Measurements from ENCODE around the gene APMAP. TPM values are rescaled to one million over a fixed set of nuclear protein-coding genes. Genes with fewer than 3 reads are reported as not detected.

APMAP gene
- polyA plus RNA-seq, 1 of the 3 experiments (the other 2 are of a cell fraction): 107 TPM

DNA sequence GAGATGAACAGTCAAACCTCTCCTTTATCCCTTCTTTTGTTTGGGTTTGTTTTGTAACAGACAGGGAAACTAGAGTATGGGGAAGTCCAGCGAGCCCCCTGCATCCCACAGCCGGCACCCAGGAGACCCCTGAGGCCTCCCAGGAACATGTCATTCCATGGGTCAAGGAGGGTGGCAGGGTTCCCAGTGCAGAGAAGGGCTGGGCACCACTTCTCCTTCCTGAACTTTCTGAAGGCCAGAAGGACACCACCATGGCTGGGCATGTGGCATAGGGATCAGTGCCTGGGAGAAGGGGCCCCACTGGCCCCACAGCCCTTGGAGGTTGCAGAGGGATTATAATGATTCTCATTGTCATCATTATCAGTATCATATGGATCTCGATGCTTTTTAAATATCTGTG is 57.4 kb downstream of the APMAP start (continued):
- TF ChIP-seq USF2 (IDR thresholded peaks at IDR 0.05; ENCODE audit: borderline replicate concordance, low read depth, low read length): no peak
- no peak for TF ChIP-seq SIN3A (IDR thresholded peaks at IDR 0.05; ENCODE audit: borderline replicate concordance, low read depth, low read length)
- no peak for TF ChIP-seq RAD21 (IDR thresholded peaks at IDR 0.05; ENCODE audit: low read length)
- no peak for TF ChIP-seq NFIC (IDR thresholded peaks at IDR 0.05; ENCODE audit: borderline replicate concordance)
- TF ChIP-seq MEF2A (IDR thresholded peaks at IDR 0.05; ENCODE audit: borderline replicate concordance, low read depth): no peak
- TF ChIP-seq, protein P1, sequence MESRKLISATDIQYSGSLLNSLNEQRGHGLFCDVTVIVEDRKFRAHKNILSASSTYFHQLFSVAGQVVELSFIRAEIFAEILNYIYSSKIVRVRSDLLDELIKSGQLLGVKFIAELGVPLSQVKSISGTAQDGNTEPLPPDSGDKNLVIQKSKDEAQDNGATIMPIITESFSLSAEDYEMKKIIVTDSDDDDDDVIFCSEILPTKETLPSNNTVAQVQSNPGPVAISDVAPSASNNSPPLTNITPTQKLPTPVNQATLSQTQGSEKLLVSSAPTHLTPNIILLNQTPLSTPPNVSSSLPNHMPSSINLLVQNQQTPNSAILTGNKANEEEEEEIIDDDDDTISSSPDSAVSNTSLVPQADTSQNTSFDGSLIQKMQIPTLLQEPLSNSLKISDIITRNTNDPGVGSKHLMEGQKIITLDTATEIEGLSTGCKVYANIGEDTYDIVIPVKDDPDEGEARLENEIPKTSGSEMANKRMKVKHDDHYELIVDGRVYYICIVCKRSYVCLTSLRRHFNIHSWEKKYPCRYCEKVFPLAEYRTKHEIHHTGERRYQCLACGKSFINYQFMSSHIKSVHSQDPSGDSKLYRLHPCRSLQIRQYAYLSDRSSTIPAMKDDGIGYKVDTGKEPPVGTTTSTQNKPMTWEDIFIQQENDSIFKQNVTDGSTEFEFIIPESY (IDR thresholded peaks at IDR 0.05; ENCODE audit: borderline replicate concordance, low read depth): no peak

DNA sequence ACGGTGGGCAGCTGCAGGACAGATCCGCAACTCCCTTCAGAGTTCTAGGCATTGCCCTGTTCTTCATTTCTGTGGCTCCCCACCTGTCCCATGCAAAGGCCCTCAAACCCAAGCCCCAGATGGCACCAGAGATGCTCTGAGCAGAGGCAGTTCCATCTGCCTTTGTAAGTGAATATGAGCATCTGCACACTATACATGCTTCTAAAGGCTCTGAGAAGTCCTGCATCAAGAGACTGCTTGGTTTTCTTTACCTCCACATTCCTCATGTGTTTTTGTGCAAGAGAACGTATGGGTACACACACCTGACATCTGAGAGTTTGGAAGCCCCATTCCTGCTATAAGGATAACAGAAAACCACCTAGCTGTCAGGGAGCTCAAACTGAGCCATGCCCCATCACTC is 57.8 kb downstream of the APMAP start:
- ChIA-PET POLR2A (no interaction called here), CTCF (no interaction called here)
- Histone ChIP-seq H3K9me2 (no peaks in the 10 kb centered on the region), H3K9ac (no peak overlapping the region), H3F3A (replicated peaks; ENCODE audit: insufficient read depth) (no peaks in the 10 kb centered on the region), H3K4me1 (ENCODE audit: control insufficient read depth in 1 of 2, insufficient read depth in 2 of 2, low read depth in 1 of 2, low read length in 1 of 2) (no peaks in the 10 kb centered on the region), H3K36me3 (replicated peaks in 1 of 2; ENCODE audit: control insufficient read depth in 1 of 2, insufficient read depth in 2 of 2, low read length in 1 of 2) (no peaks in the 10 kb centered on the region), H3K4me2 (no peak overlapping the region), H3K4me3 (ENCODE audit: low read depth in 2 of 2, low read length in 1 of 2) (no peak overlapping the region), H3K27ac (ENCODE audit: low read depth in 2 of 2, low read length in 1 of 2) (no peak overlapping the region), H4K20me1 (ENCODE audit: insufficient read depth) (no peaks in the 10 kb centered on the region), H3K79me2 (ENCODE audit: insufficient read depth) (no peaks in the 10 kb centered on the region), H3K9me3 (no peaks in the 10 kb centered on the region), H3K27me3 (ENCODE audit: insufficient read depth) (no peaks in the 10 kb centered on the region), H2AFZ (ENCODE audit: low read depth) (no peak overlapping the region)
- TF ChIP-seq GABPA (IDR thresholded peaks at IDR 0.05; ENCODE audit: low read depth) (no peak), FOSL2 (IDR thresholded peaks at IDR 0.05; ENCODE audit: borderline replicate concordance, low read depth) (no peak), MEF2A (IDR thresholded peaks at IDR 0.05; ENCODE audit: borderline replicate concordance, low read depth) (no peak), FOXM1 (IDR thresholded peaks at IDR 0.05; ENCODE audit: low read depth) (no peak), YY1 (IDR thresholded peaks at IDR 0.05; ENCODE audit: low read depth) (no peak), SMC3 (IDR thresholded peaks at IDR 0.05; ENCODE audit: low read depth, low read length) (no peak), ELF1 (IDR thresholded peaks at IDR 0.05) (no peak), JUND (IDR thresholded peaks at IDR 0.05) (no peak), POLR2AphosphoS5 (IDR thresholded peaks at IDR 0.05; ENCODE audit: low read depth, low read length) (no peak)
- TF ChIP-seq, protein P2, sequence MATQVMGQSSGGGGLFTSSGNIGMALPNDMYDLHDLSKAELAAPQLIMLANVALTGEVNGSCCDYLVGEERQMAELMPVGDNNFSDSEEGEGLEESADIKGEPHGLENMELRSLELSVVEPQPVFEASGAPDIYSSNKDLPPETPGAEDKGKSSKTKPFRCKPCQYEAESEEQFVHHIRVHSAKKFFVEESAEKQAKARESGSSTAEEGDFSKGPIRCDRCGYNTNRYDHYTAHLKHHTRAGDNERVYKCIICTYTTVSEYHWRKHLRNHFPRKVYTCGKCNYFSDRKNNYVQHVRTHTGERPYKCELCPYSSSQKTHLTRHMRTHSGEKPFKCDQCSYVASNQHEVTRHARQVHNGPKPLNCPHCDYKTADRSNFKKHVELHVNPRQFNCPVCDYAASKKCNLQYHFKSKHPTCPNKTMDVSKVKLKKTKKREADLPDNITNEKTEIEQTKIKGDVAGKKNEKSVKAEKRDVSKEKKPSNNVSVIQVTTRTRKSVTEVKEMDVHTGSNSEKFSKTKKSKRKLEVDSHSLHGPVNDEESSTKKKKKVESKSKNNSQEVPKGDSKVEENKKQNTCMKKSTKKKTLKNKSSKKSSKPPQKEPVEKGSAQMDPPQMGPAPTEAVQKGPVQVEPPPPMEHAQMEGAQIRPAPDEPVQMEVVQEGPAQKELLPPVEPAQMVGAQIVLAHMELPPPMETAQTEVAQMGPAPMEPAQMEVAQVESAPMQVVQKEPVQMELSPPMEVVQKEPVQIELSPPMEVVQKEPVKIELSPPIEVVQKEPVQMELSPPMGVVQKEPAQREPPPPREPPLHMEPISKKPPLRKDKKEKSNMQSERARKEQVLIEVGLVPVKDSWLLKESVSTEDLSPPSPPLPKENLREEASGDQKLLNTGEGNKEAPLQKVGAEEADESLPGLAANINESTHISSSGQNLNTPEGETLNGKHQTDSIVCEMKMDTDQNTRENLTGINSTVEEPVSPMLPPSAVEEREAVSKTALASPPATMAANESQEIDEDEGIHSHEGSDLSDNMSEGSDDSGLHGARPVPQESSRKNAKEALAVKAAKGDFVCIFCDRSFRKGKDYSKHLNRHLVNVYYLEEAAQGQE (IDR thresholded peaks at IDR 0.05; ENCODE audit: low read depth, low read length): no peak
- TF ChIP-seq, protein P3, sequence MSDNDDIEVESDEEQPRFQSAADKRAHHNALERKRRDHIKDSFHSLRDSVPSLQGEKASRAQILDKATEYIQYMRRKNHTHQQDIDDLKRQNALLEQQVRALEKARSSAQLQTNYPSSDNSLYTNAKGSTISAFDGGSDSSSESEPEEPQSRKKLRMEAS (IDR thresholded peaks at IDR 0.05; ENCODE audit: low read depth): no peak
- 24% methylated on average over 3 of the region's 3 CpGs for WGBS (ENCODE audit: low lambda C conversion rate)
- DNase-seq: no peak
